GM12874 (cell line): ENCODE results near the gene HIGD2A.

ENCODE experiments used
- TF ChIP-seq, protein P1 (sequence below): IDR thresholded peaks from 2 replicates; pipeline ENCODE4 v1.5.1; 2011; ENCODE audit warnings: low read depth, mild to moderate bottlenecking, control low read depth, low read length, moderate library complexity; ENCODE audit not compliant: insufficient read depth

The HIGD2A gene

DNA sequence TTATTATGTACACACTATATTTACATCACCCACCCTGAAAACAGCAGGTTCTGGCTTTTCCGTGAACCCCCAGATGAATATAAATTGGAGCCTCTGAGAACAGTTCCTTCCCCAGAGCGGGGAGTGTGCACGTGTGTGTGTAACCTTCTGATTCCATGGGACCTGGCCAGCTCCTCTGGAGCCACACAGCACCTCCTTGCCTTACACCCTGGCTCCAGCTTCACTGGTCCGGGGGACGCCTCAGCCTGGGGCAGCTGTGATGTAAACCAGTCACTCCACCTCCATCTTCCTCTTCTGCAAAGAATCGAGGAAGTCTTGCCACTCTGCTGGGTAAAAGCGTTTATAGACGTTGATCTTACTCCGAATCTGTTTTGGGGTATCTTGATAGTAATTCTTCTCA is 4.6 kb upstream of the HIGD2A start:
- TF ChIP-seq, protein P1, sequence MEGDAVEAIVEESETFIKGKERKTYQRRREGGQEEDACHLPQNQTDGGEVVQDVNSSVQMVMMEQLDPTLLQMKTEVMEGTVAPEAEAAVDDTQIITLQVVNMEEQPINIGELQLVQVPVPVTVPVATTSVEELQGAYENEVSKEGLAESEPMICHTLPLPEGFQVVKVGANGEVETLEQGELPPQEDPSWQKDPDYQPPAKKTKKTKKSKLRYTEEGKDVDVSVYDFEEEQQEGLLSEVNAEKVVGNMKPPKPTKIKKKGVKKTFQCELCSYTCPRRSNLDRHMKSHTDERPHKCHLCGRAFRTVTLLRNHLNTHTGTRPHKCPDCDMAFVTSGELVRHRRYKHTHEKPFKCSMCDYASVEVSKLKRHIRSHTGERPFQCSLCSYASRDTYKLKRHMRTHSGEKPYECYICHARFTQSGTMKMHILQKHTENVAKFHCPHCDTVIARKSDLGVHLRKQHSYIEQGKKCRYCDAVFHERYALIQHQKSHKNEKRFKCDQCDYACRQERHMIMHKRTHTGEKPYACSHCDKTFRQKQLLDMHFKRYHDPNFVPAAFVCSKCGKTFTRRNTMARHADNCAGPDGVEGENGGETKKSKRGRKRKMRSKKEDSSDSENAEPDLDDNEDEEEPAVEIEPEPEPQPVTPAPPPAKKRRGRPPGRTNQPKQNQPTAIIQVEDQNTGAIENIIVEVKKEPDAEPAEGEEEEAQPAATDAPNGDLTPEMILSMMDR, result no peak

DNA sequence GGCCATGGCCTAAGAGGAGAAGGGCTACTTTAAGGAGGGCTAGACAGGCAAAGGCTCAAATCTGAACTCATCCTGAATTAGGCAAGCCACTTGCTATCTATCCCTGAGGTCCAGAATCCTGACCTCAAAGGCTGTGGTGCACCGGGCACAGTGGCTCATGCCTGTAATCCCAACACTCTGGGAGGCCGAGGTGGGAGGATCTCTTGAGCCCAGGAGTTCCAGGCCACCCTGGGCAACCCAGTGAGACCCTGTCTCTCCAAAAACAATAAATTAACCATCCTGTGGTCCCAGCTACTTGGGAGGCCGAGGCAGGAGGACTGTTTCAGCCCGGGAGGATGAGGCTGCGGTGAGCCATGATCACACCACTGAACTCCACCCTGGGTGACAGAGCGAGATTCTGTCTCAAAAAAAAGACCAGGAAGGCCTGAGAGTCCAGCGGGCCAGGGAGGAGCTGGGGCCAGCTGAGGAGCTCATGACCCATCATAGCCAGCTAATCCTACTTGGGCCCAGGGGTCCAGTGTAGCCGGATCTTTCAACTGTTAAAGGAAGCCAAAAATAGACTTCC is 4.1 kb upstream of the HIGD2A start:
- TF ChIP-seq, protein P1, result no peak

DNA sequence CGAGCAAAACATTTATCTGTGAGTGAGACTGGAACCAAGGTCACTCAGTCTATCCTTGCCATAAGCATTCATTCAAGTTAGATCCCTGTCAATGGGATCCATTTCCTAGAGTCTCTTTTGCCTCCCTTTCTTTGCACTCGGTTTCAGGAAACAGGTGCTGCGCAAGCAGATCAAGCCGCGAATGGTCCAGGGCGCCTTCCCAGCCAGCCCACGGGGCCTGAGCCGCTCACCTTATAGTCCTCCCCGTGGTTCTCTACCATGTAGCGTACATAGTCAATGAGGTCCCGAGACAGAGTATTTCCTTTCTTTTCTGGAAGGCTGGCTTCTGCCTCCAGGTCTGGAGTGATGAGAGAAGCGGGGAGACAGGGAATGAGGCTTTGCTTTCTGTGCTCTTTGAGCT is 3.6 kb upstream of the HIGD2A start:
- TF ChIP-seq, protein P1, result no peak

DNA sequence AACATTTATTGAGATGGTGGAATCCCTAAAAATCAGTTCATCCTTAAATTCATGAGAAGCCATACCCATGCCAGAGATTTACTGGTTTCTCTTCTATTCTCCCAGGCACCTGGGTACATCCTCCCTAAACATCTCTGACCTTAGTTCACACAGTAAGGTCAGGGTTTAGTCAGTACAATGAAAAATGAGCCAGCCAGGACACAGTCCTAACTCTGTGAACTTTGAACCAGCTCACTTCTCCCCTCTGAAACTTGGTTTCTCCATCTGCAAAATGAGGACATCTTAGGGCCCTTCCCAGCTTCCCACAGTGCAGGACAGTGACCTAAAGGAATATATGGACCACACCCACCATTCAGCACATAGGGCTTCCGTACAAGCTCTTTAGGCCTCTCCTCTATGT is 2.1 kb upstream of the HIGD2A start:
- TF ChIP-seq, protein P1, result no peak

DNA sequence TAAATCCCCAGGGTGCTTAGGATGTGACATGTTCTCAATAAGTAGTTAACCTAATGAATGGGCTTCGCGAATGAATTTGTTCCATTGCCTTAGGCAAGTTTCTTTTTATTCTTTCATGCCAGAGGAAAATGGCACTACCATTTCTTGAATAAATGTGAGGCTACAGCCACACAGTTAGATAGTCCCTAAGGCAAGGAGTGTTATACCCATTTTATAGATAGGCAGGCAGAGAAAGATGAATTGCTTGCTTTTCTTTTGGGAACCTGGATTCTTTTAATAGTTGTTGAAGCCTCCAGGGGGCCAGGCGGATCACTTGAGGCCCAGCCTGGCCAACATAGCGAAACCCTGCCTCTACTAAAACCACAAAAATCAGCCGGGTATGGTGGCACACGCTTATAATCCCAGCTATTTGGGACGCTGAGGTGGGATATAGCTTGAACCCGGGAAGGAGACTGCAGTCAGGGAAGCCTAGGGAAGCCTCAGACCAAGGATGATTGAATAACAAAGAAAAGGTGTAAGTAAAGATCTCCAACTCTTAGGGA is 1.1 kb upstream of the HIGD2A start:
- TF ChIP-seq, protein P1, result no peak

DNA sequence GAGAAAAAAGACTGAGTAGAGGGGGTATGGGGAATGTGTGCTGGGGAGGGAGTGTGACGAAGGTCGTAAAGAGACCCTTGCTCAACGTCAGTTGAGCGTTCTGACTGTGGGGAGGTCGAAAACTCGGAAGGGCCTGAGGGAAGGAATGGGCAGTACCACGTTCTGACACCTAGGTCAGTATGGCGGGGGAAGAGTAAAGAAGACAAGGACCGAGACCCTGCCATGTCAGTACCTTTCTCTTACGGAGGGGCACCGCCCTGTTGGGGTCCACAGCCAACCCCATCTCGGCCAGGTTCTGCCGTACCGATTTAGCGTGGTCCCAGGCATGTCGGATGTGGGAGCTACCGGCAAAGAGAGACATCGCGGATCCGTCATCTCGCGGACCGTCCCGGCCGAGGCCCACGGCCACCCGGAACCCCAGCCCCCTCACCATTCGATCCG is 528 bp upstream of the HIGD2A start:
- TF ChIP-seq, protein P1, result no peak

DNA sequence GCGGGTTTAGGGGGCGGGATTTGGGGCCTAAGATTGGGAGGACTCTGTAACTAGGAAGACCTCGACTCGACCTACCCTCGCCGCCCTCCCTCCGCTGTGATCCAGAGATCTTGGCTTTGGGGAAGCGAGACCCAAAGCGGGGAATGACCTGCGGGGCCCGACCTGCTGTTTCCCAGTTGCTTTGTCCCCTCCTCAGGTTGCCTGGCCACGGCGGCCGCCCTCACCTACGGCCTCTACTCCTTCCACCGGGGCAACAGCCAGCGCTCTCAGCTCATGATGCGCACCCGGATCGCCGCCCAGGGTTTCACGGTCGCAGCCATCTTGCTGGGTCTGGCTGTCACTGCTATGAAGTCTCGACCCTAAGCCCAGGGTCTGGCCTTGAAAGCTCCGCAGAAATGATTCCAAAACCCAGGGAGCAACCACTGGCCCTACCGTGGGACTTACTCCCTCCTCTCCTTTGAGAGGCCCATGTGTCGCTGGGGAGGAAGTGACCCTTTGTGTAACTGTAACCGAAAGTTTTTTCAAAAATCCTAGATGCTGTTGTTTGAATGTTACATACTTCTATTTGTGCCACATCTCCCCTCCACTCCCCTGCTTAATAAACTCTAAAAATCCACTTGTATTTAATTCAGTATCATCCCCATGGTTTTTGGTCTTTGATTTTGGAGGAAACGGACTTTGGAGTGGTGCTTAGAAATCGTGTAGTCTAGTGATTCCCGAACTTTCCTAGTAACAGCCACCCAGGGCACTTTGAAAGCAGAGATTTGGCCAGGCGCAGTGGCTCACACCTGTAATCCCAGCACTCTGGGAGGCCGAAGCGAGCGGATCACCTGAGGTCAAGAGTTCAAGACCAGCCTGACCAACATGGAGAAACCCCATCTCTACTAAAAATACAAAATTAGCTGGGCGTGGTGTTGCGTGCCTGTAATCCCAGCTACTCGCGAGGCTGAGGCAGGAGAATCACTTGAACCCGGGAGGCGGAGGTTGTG is 878 bp downstream of the HIGD2A start:
- TF ChIP-seq, protein P1, result no peak
